Vagina (tissue), 2 donors: ENCODE measurements around the gene ABR. TPM values are rescaled to one million over a fixed set of nuclear protein-coding genes. Genes with fewer than 3 reads are reported as not detected.
"Not testable (repeated sequence)": the region's sequence is repeated elsewhere in the genome, so short reads cannot be mapped to it uniquely, and the experiment has no call there.

Experiments used
- DNase-seq, 2 donors: peaks; one replicate each; pipeline ENCODE4 v3.0.0-alpha.2; 2017; ENCODE audit errors: extremely low spot score in 2 of 2
- H3K27ac ChIP-seq: fragments of 200-600 bp; sonication (generic); one replicate; pipeline ENCODE4 v1.5.1; 2019
- H3K27me3 ChIP-seq: fragments of 200-600 bp; sonication (generic); one replicate; pipeline ENCODE4 v1.5.1; 2019
- H3K36me3 ChIP-seq, 2 donors: fragments of 200-600 bp; sonication (generic); one replicate each; pipeline ENCODE4 v1.5.1; 2017 to 2019
- H3K4me1 ChIP-seq: fragments of 200-600 bp; sonication (generic); one replicate; pipeline ENCODE4 v1.5.1; 2019
- H3K4me3 ChIP-seq, 2 donors: fragments of 200-600 bp; sonication (generic); 1 replicate in 1 of 2; 2 replicates in 1 of 2; pipeline ENCODE4 v1.5.1; 2016 to 2019
- H3K9me3 ChIP-seq: fragments of 200-600 bp; sonication (generic); one replicate; pipeline ENCODE4 v1.5.1; 2019
- CTCF ChIP-seq, 3 experiments: fragments of 450-650 bp in 2 of 3; fragments of 200-600 bp in 1 of 3; sonication (generic) in 1 of 3; IDR thresholded peaks; one replicate each; pipeline ENCODE4 v1.5.1; 2017 to 2019; ENCODE audit warnings: antibody characterized with exemption in 3 of 3, mild to moderate bottlenecking in 2 of 3, moderate library complexity in 2 of 3
- POLR2A ChIP-seq, 2 donors: fragments of 450-650 bp; IDR thresholded peaks; one replicate each; pipeline ENCODE4 v1.6.1; 2017; ENCODE audit warnings: antibody characterized with exemption in 2 of 2, mild to moderate bottlenecking in 2 of 2, moderate library complexity in 2 of 2
- POLR2AphosphoS5 ChIP-seq, 2 donors: sonication (generic); formaldehyde crosslinking; IDR thresholded peaks; one replicate each; pipeline ENCODE4 v1.9.0; 2017; ENCODE audit warnings: antibody characterized with exemption in 2 of 2, mild to moderate bottlenecking in 2 of 2, low read depth in 1 of 2; ENCODE audit not compliant: insufficient read depth in 1 of 2
- intact Hi-C: fragments of 100-400 bp; cut with DNase I; formaldehyde crosslinking; loops from one replicate; pipeline ENCODE4 v1.15.1; 2023
- total RNA-seq: library from RNA; depleted of rRNA; stranded (reverse); fragments of >200 nt; gene quantifications from one replicate; pipeline ENCODE4 v1.2.3, GENCODE V29; 2016

The ABR gene
- total RNA-seq, 1 donor from 2014 or later = 90.8 TPM

- Histone ChIP-seq H3K9me3 (no peaks in the 10 kb centered on the region), H3K36me3 (no peaks in the 10 kb centered on the region), H3K27ac (peak overlapping the region; percentile 75), H3K4me1 (peaks cover 49% of the 10 kb centered on the region), H3K4me3 (peak overlapping the region in 1 of 2 donors; percentile 25), H3K27me3 (no peaks in the 10 kb centered on the region)
- no peak for DNase-seq
- TF ChIP-seq POLR2AphosphoS5 (IDR thresholded peaks at IDR 0.05; ENCODE audit: insufficient read depth in 1 of 2, low read depth in 1 of 2) (no peak), CTCF (IDR thresholded peaks at IDR 0.05) (no peak), POLR2A (IDR thresholded peaks at IDR 0.05) (no peak)
- intact Hi-C loops = loop anchor here (5.0 kb wide), 1 partner anchor 58 kb away; no protein-coding TSS in a partner anchor
Measured at GRCh38 chr17:1123921-1124715, 55.7 kb downstream of the ABR start.

- no peak for DNase-seq
- TF ChIP-seq POLR2A (IDR thresholded peaks at IDR 0.05) = no peak
- TF ChIP-seq CTCF (IDR thresholded peaks at IDR 0.05) = no peak
- TF ChIP-seq POLR2AphosphoS5 (IDR thresholded peaks at IDR 0.05; ENCODE audit: insufficient read depth in 1 of 2, low read depth in 1 of 2) = no peak
- H3K27me3 ChIP-seq = no peaks in the 10 kb centered on the region
- H3K4me1 ChIP-seq = peaks cover 49% of the 10 kb centered on the region
- no peaks in the 10 kb centered on the region for H3K36me3 ChIP-seq
- no peaks in the 10 kb centered on the region for H3K9me3 ChIP-seq
- H3K27ac ChIP-seq = peak overlapping the region; percentile 75
- peak overlapping the region in 1 of 2 donors; percentile 22 for H3K4me3 ChIP-seq
- intact Hi-C loops = loop anchor here (5.0 kb wide), 1 partner anchor 59 kb away; no protein-coding TSS in a partner anchor
Measured at GRCh38 chr17:1123393-1123831, 56.4 kb downstream of the ABR start.

DNA sequence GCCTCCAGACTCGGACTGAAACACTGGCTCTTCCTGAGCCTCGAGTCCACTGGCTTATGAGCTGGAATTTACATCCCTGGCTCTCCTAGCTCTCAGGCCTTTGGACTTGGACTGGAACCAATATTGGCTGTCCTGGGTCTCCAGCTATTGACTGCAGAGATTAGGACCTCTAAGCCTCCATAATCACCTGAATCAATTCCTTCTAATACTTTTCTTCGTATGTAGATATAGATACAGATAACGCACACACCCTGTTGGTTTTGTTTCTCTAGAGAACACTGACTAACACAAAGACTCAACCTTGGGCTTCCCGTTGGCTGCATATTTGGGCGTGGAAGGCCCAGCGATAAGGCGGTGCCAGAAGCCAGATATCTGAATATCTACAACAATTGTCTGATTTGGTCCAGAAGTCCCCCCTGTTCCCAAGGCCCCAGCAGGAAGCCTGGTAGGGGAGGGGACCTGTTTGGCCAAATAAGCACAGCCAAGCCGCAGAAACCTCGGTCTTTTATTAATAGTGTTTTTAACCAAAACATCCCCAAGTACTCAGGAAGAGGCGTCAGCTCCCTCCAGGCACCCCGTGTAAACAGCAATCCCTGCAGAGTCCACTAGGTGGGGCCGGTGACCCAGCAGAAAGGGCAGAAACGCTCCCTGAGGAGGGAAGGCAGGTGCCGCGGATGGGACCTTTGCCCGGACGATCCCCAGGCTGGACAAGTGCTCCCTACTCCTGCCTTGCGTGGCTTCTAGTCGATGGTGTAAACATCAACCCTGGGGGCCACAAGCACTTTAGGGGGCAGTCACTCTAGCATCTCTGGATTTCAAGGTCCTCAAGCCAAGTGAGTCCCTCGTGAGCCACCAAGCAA, 57.0 kb downstream of the ABR start:
- TF ChIP-seq POLR2A (IDR thresholded peaks at IDR 0.05) (no peak), CTCF (IDR thresholded peaks at IDR 0.05) (peak; percentile 81 to 97 (median 82)), POLR2AphosphoS5 (IDR thresholded peaks at IDR 0.05; ENCODE audit: insufficient read depth in 1 of 2, low read depth in 1 of 2) (peak; percentile 55 to 89)
- no peaks in the 10 kb centered on the region for H3K27me3 ChIP-seq
- H3K27ac ChIP-seq = peak overlapping the region; percentile 75
- H3K36me3 ChIP-seq = no peaks in the 10 kb centered on the region
- no peak for DNase-seq
- peaks cover 49% of the 10 kb centered on the region for H3K4me1 ChIP-seq
- H3K9me3 ChIP-seq = no peaks in the 10 kb centered on the region
- H3K4me3 ChIP-seq = peak overlapping the region in 1 of 2 donors; percentile 22
- intact Hi-C loops = loop anchor here (5.0 kb wide), 1 partner anchor 60 kb away; no protein-coding TSS in a partner anchor

GRCh38 chr17:1121442-1121817, 58.4 kb downstream of the ABR start:
- H3K27ac ChIP-seq, H3K36me3 ChIP-seq, H3K4me3 ChIP-seq, DNase-seq, H3K27me3 ChIP-seq, H3K9me3 ChIP-seq: not testable (repeated sequence)
- H3K4me1 ChIP-seq = peaks cover 49% of the 10 kb centered on the region
- intact Hi-C loops = loop anchor here (5.0 kb wide), 1 partner anchor 61 kb away; no protein-coding TSS in a partner anchor

- TF ChIP-seq CTCF (IDR thresholded peaks at IDR 0.05) (no peak), POLR2A (IDR thresholded peaks at IDR 0.05) (no peak), POLR2AphosphoS5 (IDR thresholded peaks at IDR 0.05; ENCODE audit: insufficient read depth in 1 of 2, low read depth in 1 of 2) (no peak)
- no peaks in the 10 kb centered on the region for H3K27me3 ChIP-seq
- H3K4me3 ChIP-seq = no peak overlapping the region
- no peak overlapping the region for H3K27ac ChIP-seq
- H3K36me3 ChIP-seq = no peaks in the 10 kb centered on the region
- DNase-seq = no peak
- H3K9me3 ChIP-seq = no peaks in the 10 kb centered on the region
- H3K4me1 ChIP-seq = peaks cover 48% of the 10 kb centered on the region
- intact Hi-C loops = loop anchor here (5.0 kb wide), 1 partner anchor 61 kb away; no protein-coding TSS in a partner anchor
Measured at GRCh38 chr17:1120596-1121441, 59.0 kb downstream of the ABR start.
